ENCODE data around the gene MCIDAS. TPM values are rescaled to one million over a fixed set of nuclear protein-coding genes. Genes with fewer than 3 reads are reported as not detected.

The MCIDAS gene
- total RNA-seq, 2 experiments from 2014 or later = 0.21 TPM; not detected in 1

DNA sequence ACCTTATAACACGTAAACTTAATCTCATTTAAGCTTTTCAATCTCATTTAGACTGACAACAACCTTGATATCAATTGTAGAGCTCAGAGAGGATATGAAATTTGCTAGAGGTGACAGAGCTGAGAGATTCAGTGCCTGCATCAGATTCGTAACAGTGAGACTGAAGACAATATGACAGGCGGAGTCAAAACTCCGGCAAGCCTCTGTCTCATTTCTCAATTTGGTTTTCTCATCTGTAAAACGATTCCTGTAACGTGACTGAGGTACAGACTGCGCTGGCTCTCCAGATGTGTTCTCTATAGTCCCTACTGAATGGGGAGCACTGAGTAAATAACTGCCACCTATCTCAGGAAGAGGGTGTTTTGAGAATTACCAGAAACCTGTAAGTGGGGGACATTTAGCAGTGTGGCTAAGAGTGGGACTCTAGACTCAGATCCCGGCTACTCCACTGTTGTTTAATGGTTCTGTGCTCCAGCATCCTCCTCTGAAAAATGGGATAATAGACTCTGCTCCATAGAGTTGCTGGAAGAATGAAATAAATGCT lies 3.0 kb upstream of the MCIDAS start:
- CTCF ChIA-PET = interaction anchor here (1.1 to 8.1 kb wide), 4 partner anchors 9 to 114 kb away, joined by 3 to 73 read pairs (median 6); partner anchors contain the start of gene CDC20B
- Mint-ChIP-seq H3K27me3 (peaks cover 80% of the 10 kb centered on the region), H3K27ac (no peak overlapping the region), H3K4me1 (peaks cover 42% of the 10 kb centered on the region), H3K36me3 (peaks cover 1% of the 10 kb centered on the region), H3K9me3 (ENCODE audit: low read depth) (no peaks in the 10 kb centered on the region), H3K4me3 (no peak overlapping the region)
- no peak for ATAC-seq
- DNase-seq = no peak

GRCh38 chr5:55227664-55228430 lies 732 bp upstream of the MCIDAS start:
- Mint-ChIP-seq H3K27ac (peak overlapping the region; percentile 19), H3K9me3 (ENCODE audit: low read depth) (no peaks in the 10 kb centered on the region), H3K4me1 (peaks cover 39% of the 10 kb centered on the region), H3K4me3 (peak overlapping the region; percentile 58), H3K36me3 (no peaks in the 10 kb centered on the region), H3K27me3 (peaks cover 90% of the 10 kb centered on the region)
- no peak for ATAC-seq
- DNase-seq = no peak
- CTCF ChIA-PET = interaction anchor here (1.2 to 8.1 kb wide), 6 partner anchors 10 to 205 kb away, joined by 3 to 73 read pairs (median 3); partner anchors contain the start of genes CDC20B, DHX29 and GPX8

GRCh38 chr5:55226027-55226933 lies 835 bp downstream of the MCIDAS start:
- no peaks in the 10 kb centered on the region for H3K9me3 Mint-ChIP-seq (ENCODE audit: low read depth)
- H3K4me3 Mint-ChIP-seq = peak overlapping the region; percentile 45
- DNase-seq = peak; percentile 76
- CTCF ChIA-PET = interaction anchor here (0.6 to 2.4 kb wide), 12 partner anchors 8 to 466 kb away, joined by 3 to 9 read pairs (median 3); partner anchors contain the start of gene DHX29
- peaks cover 4% of the 10 kb centered on the region for H3K36me3 Mint-ChIP-seq
- peak; percentile 62 for ATAC-seq
- H3K27ac Mint-ChIP-seq = no peak overlapping the region
- peaks cover 87% of the 10 kb centered on the region for H3K27me3 Mint-ChIP-seq
- peaks cover 30% of the 10 kb centered on the region for H3K4me1 Mint-ChIP-seq

GRCh38 chr5:55225346-55225745 lies 1.8 kb downstream of the MCIDAS start:
- Mint-ChIP-seq H3K9me3 (ENCODE audit: low read depth) (no peaks in the 10 kb centered on the region), H3K4me1 (peaks cover 29% of the 10 kb centered on the region), H3K36me3 (peaks cover 4% of the 10 kb centered on the region), H3K27ac (no peak overlapping the region), H3K4me3 (peak overlapping the region; percentile 30), H3K27me3 (peaks cover 87% of the 10 kb centered on the region)
- CTCF ChIA-PET = interaction anchor here (1.2 to 2.4 kb wide), 3 partner anchors 11 to 54 kb away, joined by 3 to 9 read pairs (median 3); no protein-coding TSS in a partner anchor
- no peak for ATAC-seq
- no peak for DNase-seq

GRCh38 chr5:55223812-55224240 lies 3.3 kb downstream of the MCIDAS start:
- CTCF ChIA-PET = interaction anchor here (1.1 kb wide), 2 partner anchors 9 to 52 kb away, joined by 3 to 5 read pairs; no protein-coding TSS in a partner anchor
- H3K4me3 Mint-ChIP-seq = no peak overlapping the region
- H3K27ac Mint-ChIP-seq = no peak overlapping the region
- H3K36me3 Mint-ChIP-seq = peaks cover 4% of the 10 kb centered on the region
- peaks cover 33% of the 10 kb centered on the region for H3K4me1 Mint-ChIP-seq
- no peaks in the 10 kb centered on the region for H3K9me3 Mint-ChIP-seq (ENCODE audit: low read depth)
- ATAC-seq (no peak), DNase-seq (no peak)
- H3K27me3 Mint-ChIP-seq = peaks cover 86% of the 10 kb centered on the region

DNA sequence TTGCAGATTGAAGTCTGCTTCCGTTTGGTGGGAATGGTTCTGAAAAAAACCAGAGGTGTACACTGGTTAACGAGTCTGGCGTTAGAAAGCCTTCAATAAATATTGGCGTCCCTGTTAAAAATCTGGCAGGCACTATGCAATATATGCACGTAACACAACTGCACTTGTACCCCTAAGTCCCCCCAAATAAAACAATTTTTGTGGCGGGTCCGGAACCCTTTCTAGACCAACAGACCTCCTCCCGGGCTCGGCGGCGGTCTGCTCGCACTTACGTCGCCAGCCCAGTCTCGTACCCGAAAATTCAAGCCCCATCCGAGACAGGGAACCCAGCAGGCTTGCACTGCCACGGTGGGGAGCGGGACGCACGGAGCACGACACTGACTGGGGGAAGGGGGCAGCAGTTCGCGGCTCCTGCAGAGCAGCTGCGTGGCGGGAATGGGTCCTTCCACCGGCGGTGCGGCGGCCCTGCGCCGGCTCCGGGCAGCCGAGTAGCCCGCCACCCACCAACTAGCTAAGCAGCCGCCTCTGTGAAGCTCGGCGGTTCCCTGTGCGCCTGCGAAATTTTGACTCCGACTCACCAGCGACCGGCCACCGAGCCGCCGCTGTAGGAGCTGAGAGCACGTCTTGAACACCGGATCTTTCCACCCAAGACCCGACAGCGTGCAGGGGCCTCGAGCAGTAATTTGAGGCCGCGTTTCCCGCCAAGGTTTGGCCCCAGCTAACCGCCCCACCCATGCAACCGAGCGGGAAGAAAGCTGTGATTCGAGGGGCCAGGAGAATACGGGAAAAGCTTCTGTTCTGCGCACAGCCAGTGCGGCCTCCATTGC lies 3.9 kb downstream of the MCIDAS start:
- ATAC-seq = no peak
- Mint-ChIP-seq H3K4me1 (peaks cover 33% of the 10 kb centered on the region), H3K9me3 (ENCODE audit: low read depth) (no peaks in the 10 kb centered on the region), H3K4me3 (peak overlapping the region; percentile 27), H3K27me3 (peaks cover 85% of the 10 kb centered on the region), H3K36me3 (peaks cover 4% of the 10 kb centered on the region), H3K27ac (no peak overlapping the region)
- CTCF ChIA-PET = interaction anchor here (0.6 to 1.1 kb wide), 4 partner anchors 9 to 190 kb away, joined by 3 to 5 read pairs (median 4); partner anchors contain the start of gene CDC20B
- no peak for DNase-seq

DNA sequence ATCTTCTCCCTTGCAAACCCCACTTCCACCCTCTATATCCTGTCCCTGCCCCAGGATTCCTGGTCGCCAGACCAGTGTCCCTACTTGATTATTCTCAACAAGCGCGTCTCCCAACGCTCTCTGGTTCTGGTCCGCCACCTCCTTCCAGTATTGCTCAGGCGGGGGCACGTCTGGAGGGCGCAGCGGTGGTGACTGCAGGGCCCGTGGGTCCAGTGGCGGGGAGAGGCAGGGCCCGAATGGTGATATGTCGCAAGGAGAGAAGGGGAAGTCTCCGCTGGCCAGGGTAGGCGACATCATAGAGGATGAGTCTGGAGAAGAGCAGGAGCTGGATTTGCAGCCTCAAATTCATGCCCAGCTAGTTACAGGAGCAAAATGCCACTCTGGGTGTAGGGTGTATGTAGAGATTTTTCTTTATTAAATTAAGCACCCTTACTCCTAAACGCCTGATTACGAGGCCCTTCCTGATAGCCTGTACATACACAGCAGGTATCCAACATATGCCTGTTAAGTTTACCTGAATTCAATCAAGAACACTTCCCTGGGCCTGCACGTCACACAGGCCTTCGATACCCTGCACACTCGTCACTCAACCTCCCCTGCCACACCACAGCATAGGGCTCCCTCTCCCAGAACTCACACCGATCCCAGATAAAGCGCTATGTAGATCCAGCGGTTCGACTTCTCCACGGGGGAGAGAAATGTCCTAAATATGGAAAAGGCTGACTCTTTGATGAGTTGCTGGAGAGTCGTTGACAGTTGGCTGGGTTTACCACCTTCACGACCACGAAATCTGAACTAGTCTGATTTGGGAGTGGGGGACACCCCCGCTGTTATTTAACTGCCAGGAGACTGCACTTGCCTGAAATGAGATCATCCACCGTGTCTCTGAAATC lies 4.8 kb downstream of the MCIDAS start:
- CTCF ChIA-PET = interaction anchor here (0.7 to 2.2 kb wide), 4 partner anchors 9 to 49 kb away, joined by 3 to 10 read pairs (median 6); partner anchors contain the start of genes CCNO and CDC20B
- H3K27me3 Mint-ChIP-seq = peaks cover 81% of the 10 kb centered on the region
- ATAC-seq (no peak), DNase-seq (no peak)
- H3K4me3 Mint-ChIP-seq = peak overlapping the region; percentile 27
- H3K36me3 Mint-ChIP-seq = peaks cover 4% of the 10 kb centered on the region
- no peak overlapping the region for H3K27ac Mint-ChIP-seq
- peaks cover 25% of the 10 kb centered on the region for H3K4me1 Mint-ChIP-seq
- no peaks in the 10 kb centered on the region for H3K9me3 Mint-ChIP-seq (ENCODE audit: low read depth)

DNA sequence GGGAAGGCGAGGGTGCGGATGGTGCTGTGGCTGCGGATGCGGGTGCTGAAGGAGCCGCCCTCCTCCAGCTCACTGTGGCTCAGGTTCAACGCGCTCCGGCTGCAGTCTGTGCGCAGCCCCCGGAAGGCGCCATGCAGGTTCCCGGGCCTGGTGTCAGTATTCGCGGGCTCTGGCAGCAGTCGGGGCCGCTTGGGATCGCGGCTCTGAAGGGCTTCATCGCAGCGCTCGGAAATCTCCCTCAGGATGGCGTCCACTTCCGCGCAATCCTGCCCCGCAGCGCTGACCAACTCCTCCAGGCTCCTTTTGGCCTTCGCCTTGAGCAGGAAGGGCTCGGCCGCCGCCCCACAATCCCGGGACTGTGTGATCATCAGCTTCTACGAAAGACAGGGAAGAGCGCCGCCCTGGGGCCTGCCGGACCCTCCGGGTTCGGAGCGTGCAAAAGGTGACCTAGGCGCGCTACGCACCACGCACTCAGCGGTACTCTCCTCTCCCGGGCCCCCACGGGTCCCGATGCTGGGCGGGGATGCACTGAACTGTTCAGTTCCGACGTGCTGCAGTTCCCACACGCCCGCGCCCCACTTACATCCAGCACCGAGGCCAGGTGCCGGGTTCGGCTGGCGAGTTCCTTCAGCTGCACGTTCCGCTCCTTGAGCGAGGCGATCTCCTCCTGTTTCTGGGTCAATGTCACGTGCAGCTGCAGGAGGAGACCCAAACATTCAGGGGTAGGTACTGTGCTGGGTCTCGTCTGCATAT lies 6.5 kb downstream of the MCIDAS start:
- H3K4me1 Mint-ChIP-seq = peaks cover 20% of the 10 kb centered on the region
- ATAC-seq (peak; percentile 56), DNase-seq (no peak)
- H3K36me3 Mint-ChIP-seq = peaks cover 4% of the 10 kb centered on the region
- H3K27ac Mint-ChIP-seq = no peak overlapping the region
- CTCF ChIA-PET = interaction anchor here (0.6 to 2.2 kb wide), 4 partner anchors 11 to 59 kb away, joined by 3 to 10 read pairs (median 6); partner anchors contain the start of gene CCNO
- H3K4me3 Mint-ChIP-seq = peak overlapping the region; percentile 63
- H3K27me3 Mint-ChIP-seq = peaks cover 78% of the 10 kb centered on the region
- no peaks in the 10 kb centered on the region for H3K9me3 Mint-ChIP-seq (ENCODE audit: low read depth)

- ATAC-seq = no peak
- CTCF ChIA-PET = no interaction called here
- Mint-ChIP-seq H3K36me3 (peaks cover 4% of the 10 kb centered on the region), H3K4me1 (peaks cover 20% of the 10 kb centered on the region), H3K4me3 (peak overlapping the region; percentile 63), H3K27me3 (peaks cover 74% of the 10 kb centered on the region), H3K27ac (no peak overlapping the region), H3K9me3 (ENCODE audit: low read depth) (no peaks in the 10 kb centered on the region)
- no peak for DNase-seq
Measured at GRCh38 chr5:55219770-55220169, 7.3 kb downstream of the MCIDAS start.

- Mint-ChIP-seq H3K4me1 (peaks cover 20% of the 10 kb centered on the region), H3K4me3 (no peak overlapping the region), H3K27ac (no peak overlapping the region), H3K9me3 (ENCODE audit: low read depth) (no peaks in the 10 kb centered on the region), H3K36me3 (peaks cover 4% of the 10 kb centered on the region), H3K27me3 (peaks cover 72% of the 10 kb centered on the region)
- no peak for ATAC-seq
- no peak for DNase-seq
- CTCF ChIA-PET = interaction anchor here (0.8 to 0.9 kb wide), 2 partner anchors 40 to 47 kb away, joined by 3 read pairs; no protein-coding TSS in a partner anchor
Measured at GRCh38 chr5:55218967-55219366, 8.1 kb downstream of the MCIDAS start.
